ENCODE data around the gene NCK1. TPM values are rescaled to one million over a fixed set of nuclear protein-coding genes. Genes with fewer than 3 reads are reported as not detected.

NCK1 gene
- polyA plus RNA-seq, 2 of the 4 experiments (the other 2 are of a cell fraction) = 30.2 to 60.8 TPM

DNA sequence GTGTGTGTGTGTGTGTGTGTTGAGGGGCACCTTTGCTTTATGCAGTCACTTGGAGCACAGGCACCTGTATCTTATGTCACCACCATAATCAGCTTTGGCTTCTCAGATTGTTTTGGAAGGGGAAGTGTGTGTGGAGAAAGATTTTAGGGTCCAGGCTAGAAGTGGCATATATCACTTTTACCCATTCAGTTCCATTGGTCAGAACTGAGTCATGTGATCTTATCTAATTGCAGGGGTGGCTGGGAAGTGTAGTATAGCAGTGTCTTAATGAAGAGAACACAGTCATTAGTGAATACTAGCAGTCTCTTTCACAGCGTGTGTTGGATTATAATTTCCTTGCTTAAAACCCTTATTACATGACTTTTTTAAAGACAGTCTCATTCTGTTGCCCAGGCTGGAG lies 20.6 kb downstream of the NCK1 start:
- no peak for ATAC-seq
- CTCF ChIA-PET = no interaction called here
- 100% methylated on average over 1 of the region's 1 CpG for WGBS (ENCODE audit: missing lambda C conversion rate)
- Histone ChIP-seq H3K9me3 (no peaks in the 10 kb centered on the region), H3K4me3 (no peak overlapping the region), H3K4me2 (no peak overlapping the region), H3K27ac (no peak overlapping the region), H3K4me1 (peaks cover 6% of the 10 kb centered on the region; the same call in 2 of the 3 replicates)
- no peak for FAIRE-seq
- POLR2A ChIA-PET = no interaction called here
- TF ChIP-seq CEBPB (IDR thresholded peaks at IDR 0.05) (no peak), POLR2AphosphoS2 (conservative IDR thresholded peaks at IDR 0.05; ENCODE audit: low read length) (no peak), KDM5A (IDR thresholded peaks at IDR 0.05) (no peak), CBX8 (IDR thresholded peaks at IDR 0.05) (no peak), NR3C1 (IDR thresholded peaks at IDR 0.05) (no peak), BCL3 (IDR thresholded peaks at IDR 0.05) (no peak), CBX2 (IDR thresholded peaks at IDR 0.05; ENCODE audit: borderline replicate concordance, low read depth) (no peak), HDAC2 (IDR thresholded peaks at IDR 0.05) (no peak), JUNB (IDR thresholded peaks at IDR 0.05) (no peak), BHLHE40 (IDR thresholded peaks at IDR 0.05; ENCODE audit: low read depth, low read length) (no peak), TP53 (CRISPR knock-in tag; IDR thresholded peaks at IDR 0.05) (no peak), NPAS2 (CRISPR knock-in tag; IDR thresholded peaks at IDR 0.05; ENCODE audit: borderline replicate concordance) (no peak)
- TF ChIP-seq, protein P1, sequence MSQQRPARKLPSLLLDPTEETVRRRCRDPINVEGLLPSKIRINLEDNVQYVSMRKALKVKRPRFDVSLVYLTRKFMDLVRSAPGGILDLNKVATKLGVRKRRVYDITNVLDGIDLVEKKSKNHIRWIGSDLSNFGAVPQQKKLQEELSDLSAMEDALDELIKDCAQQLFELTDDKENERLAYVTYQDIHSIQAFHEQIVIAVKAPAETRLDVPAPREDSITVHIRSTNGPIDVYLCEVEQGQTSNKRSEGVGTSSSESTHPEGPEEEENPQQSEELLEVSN (IDR thresholded peaks at IDR 0.05; ENCODE audit: borderline replicate concordance, low read depth) = no peak
- TF ChIP-seq, protein P2, sequence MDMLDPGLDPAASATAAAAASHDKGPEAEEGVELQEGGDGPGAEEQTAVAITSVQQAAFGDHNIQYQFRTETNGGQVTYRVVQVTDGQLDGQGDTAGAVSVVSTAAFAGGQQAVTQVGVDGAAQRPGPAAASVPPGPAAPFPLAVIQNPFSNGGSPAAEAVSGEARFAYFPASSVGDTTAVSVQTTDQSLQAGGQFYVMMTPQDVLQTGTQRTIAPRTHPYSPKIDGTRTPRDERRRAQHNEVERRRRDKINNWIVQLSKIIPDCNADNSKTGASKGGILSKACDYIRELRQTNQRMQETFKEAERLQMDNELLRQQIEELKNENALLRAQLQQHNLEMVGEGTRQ (IDR thresholded peaks at IDR 0.05) = no peak
- no peak for DNase-seq (ENCODE audit: low read depth in 1 of 2, low spot score in 1 of 2)

DNA sequence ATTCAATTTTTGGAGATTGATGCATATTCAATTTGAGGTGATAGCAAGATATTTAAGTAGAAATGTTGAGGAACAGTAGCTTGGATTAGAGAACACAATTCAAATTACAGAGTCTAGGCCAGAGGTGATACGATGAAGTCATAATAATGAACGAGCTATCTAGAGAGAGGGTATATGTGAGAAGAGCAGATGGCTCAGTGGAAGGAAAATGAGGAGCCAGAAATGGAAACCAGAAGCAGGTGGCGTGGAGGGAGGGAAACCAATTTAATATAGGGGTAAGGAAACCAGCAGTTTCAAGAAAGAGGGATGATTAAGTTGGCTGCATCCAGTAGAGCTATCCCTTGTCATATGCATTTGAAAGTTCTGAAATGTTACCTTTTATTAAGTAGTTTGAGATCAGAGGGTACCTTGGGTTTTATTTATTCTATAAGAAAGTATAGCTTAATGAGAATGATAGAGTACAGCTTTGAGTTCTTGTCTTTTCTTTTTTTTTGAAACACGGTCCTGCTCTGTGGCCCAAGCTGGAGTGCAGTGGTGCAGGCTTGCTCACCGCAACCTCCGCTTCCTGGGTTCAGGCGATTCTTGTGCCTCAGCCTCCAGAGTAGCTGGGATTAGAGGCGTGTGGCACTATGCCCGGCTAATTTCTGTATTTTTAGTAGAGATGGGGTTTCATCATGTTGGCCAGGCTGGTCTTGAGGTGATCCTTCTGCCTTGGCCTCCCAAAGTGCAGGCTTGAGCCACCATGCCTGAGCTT lies 22.1 kb downstream of the NCK1 start:
- ATAC-seq (no peak), FAIRE-seq (no peak), DNase-seq (ENCODE audit: low read depth in 1 of 2, low spot score in 1 of 2) (no peak)
- Histone ChIP-seq H3K27ac (no peak overlapping the region), H3K9me3 (no peaks in the 10 kb centered on the region), H3K4me3 (no peak overlapping the region), H3K4me2 (no peak overlapping the region), H3K4me1 (peaks cover 6% of the 10 kb centered on the region; the same call in 2 of the 3 replicates)
- 92% methylated on average over 9 of the region's 9 CpGs for WGBS (ENCODE audit: missing lambda C conversion rate)
- no peak for TF ChIP-seq NFE2L2 (conservative IDR thresholded peaks at IDR 0.05; ENCODE audit: low read length)
- TF ChIP-seq CBX2 (IDR thresholded peaks at IDR 0.05; ENCODE audit: borderline replicate concordance, low read depth) = no peak
- TF ChIP-seq, protein P3, sequence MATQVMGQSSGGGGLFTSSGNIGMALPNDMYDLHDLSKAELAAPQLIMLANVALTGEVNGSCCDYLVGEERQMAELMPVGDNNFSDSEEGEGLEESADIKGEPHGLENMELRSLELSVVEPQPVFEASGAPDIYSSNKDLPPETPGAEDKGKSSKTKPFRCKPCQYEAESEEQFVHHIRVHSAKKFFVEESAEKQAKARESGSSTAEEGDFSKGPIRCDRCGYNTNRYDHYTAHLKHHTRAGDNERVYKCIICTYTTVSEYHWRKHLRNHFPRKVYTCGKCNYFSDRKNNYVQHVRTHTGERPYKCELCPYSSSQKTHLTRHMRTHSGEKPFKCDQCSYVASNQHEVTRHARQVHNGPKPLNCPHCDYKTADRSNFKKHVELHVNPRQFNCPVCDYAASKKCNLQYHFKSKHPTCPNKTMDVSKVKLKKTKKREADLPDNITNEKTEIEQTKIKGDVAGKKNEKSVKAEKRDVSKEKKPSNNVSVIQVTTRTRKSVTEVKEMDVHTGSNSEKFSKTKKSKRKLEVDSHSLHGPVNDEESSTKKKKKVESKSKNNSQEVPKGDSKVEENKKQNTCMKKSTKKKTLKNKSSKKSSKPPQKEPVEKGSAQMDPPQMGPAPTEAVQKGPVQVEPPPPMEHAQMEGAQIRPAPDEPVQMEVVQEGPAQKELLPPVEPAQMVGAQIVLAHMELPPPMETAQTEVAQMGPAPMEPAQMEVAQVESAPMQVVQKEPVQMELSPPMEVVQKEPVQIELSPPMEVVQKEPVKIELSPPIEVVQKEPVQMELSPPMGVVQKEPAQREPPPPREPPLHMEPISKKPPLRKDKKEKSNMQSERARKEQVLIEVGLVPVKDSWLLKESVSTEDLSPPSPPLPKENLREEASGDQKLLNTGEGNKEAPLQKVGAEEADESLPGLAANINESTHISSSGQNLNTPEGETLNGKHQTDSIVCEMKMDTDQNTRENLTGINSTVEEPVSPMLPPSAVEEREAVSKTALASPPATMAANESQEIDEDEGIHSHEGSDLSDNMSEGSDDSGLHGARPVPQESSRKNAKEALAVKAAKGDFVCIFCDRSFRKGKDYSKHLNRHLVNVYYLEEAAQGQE (IDR thresholded peaks at IDR 0.05) = no peak
- TF ChIP-seq RAD21 (conservative IDR thresholded peaks at IDR 0.05 in 1 of 2, IDR thresholded peaks at IDR 0.05 in 1 of 2) = no peak
- TF ChIP-seq, protein P2 (IDR thresholded peaks at IDR 0.05) = no peak
- no peak for TF ChIP-seq HOXB13 (CRISPR knock-in tag; IDR thresholded peaks at IDR 0.05; ENCODE audit: low read depth)
- ChIA-PET POLR2A (no interaction called here), CTCF (interaction anchor here (0.9 kb wide), 1 partner anchor 28 kb away, joined by 3 read pairs; no protein-coding TSS in a partner anchor)

Measured in A549 (cell line).